ENCODE data around the gene LACTB.

- TF ChIP-seq CTCF (IDR thresholded peaks at IDR 0.05 in 4 of 5, conservative IDR thresholded peaks at IDR 0.05 in 1 of 5) (peak in 4 of 5 experiments; percentile 13 to 50 (median 31)), POLR2A (IDR thresholded peaks at IDR 0.05) (peak; percentile 48 to 65)
These were observed 578 bp downstream of the LACTB start for GRCh38 chr15:63122002-63122875.
